Osteocyte (in vitro differentiated cells): ENCODE results near the gene PRKAR1B. TPM values are rescaled to one million over a fixed set of nuclear protein-coding genes. Genes with fewer than 3 reads are reported as not detected.

Source experiments
- DNase-seq: peaks from one replicate; pipeline ENCODE4 v3.0.0; 2021; ENCODE audit warnings: mixed read lengths; ENCODE audit not compliant: unreplicated experiment; ENCODE audit errors: extremely low spot score
- H3K27ac Mint-ChIP-seq: one replicate; pipeline ENCODE4 v1.8.0; 2021; ENCODE audit warnings: mild to moderate bottlenecking, mixed read lengths; ENCODE audit not compliant: unreplicated experiment
- H3K27me3 Mint-ChIP-seq: one replicate; pipeline ENCODE4 v1.8.0; 2021; ENCODE audit warnings: mixed read lengths; ENCODE audit not compliant: unreplicated experiment
- H3K36me3 Mint-ChIP-seq: one replicate; pipeline ENCODE4 v1.8.0; 2021; ENCODE audit warnings: mixed read lengths; ENCODE audit not compliant: unreplicated experiment
- H3K4me1 Mint-ChIP-seq: one replicate; pipeline ENCODE4 v1.8.0; 2021; ENCODE audit warnings: mixed read lengths; ENCODE audit not compliant: unreplicated experiment
- H3K4me3 Mint-ChIP-seq: one replicate; pipeline ENCODE4 v1.8.0; 2021; ENCODE audit warnings: mild to moderate bottlenecking, moderate library complexity, mixed read lengths; ENCODE audit not compliant: unreplicated experiment
- H3K9me3 Mint-ChIP-seq: one replicate; pipeline ENCODE4 v1.8.0; 2021; ENCODE audit warnings: mixed read lengths; ENCODE audit not compliant: unreplicated experiment
- total RNA-seq: library from RNA; stranded (reverse); gene quantifications from 2 replicates; pipeline ENCODE4 v1.2.1, GENCODE V29; 2021
- TF ChIP-seq, protein P1 (sequence below): fragments of 200-600 bp; sonication (generic); IDR thresholded peaks from 2 replicates; pipeline ENCODE4 v1.5.0; 2021; ENCODE audit warnings: antibody characterized with exemption, mild to moderate bottlenecking, moderate library complexity

The PRKAR1B gene
- total RNA-seq, 1 donor from 2014 or later, result 12.0 TPM

DNA sequence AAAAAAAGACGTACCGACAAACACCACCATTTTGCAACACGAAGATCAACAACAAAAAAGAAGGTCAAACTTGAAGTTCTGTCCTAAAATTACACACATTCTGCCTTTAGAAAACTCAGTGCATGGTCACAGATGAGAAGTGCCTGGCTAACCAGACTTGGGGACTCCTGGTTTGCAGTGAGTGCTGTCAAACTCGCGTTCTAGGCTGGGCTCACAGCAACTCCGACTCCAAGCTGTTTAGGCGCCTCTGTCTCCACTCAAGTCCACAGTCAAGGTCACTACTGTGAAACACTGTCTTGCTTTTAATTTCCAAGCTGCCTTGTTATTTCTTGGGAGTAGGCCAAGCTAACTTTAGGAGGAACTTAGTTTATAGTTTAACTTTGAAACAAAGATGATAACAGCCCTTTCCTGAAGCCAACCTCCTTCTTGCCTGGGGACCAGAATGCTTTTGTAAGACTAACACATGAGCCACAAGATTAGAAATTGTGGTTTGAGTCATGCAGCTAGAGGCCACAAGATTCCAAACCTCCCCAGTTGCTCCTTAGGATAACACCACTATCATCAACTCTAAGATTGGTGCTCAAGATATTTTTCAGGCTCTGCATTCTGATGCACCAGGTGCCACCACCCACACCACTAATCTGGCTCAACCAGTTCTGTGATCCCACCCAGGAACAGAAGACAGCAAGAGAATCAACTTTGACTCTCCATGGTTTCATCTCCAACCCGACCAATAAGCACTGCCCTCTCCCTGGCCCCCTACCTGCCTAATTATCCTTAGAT lies 1.7 kb downstream of the PRKAR1B start:
- Mint-ChIP-seq H3K9me3 (peaks cover 11% of the 10 kb centered on the region), H3K4me1 (peaks cover 16% of the 10 kb centered on the region), H3K4me3 (peak overlapping the region; percentile 65), H3K27me3 (no peaks in the 10 kb centered on the region), H3K36me3 (peaks cover 9% of the 10 kb centered on the region), H3K27ac (peak overlapping the region; percentile 31)
- no peak for DNase-seq
- TF ChIP-seq, protein P1, sequence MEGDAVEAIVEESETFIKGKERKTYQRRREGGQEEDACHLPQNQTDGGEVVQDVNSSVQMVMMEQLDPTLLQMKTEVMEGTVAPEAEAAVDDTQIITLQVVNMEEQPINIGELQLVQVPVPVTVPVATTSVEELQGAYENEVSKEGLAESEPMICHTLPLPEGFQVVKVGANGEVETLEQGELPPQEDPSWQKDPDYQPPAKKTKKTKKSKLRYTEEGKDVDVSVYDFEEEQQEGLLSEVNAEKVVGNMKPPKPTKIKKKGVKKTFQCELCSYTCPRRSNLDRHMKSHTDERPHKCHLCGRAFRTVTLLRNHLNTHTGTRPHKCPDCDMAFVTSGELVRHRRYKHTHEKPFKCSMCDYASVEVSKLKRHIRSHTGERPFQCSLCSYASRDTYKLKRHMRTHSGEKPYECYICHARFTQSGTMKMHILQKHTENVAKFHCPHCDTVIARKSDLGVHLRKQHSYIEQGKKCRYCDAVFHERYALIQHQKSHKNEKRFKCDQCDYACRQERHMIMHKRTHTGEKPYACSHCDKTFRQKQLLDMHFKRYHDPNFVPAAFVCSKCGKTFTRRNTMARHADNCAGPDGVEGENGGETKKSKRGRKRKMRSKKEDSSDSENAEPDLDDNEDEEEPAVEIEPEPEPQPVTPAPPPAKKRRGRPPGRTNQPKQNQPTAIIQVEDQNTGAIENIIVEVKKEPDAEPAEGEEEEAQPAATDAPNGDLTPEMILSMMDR, result no peak

DNA sequence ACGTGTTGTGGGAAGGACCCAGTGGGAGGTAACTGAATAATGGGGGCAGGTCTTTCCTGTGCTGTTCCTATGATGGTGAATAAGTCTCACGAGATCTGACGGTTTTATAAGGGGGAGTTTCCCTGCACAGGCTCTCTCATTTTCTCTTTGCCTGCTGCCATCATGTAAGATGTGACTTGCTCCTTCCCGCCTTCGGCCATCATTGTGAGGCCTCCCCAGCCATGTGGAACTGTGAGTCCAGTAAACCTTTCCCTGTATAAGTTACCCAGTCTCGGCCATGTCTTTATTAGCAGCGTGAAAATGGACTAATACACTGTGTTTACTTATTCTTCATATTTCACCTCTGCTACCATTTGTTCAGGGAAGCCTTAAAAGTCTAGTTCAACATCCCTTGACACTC lies 2.8 kb downstream of the PRKAR1B start:
- TF ChIP-seq, protein P1, result no peak
- Mint-ChIP-seq H3K4me3 (no peak overlapping the region), H3K4me1 (peaks cover 16% of the 10 kb centered on the region), H3K36me3 (peaks cover 9% of the 10 kb centered on the region), H3K27me3 (no peaks in the 10 kb centered on the region), H3K9me3 (peaks cover 11% of the 10 kb centered on the region), H3K27ac (no peak overlapping the region)
- no peak for DNase-seq

DNA sequence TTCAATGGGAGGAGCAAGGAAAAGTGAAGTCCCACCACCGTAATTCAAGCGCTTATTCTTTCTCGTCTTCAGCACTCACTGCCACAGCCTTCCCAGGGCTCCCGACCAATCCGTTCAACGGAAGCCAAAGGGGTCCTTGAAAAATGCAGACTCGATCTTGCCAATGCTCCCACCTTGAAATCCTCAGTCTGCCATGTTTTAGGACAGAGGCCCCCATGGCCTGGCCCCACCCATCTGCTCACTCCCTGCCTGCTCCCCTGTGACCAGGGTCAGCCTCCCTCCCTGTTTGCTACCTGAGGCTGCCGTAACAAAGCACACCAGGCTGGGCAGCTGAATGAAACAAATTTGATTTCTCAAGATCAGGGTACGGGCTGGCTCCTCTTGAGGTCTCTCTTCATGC lies 3.5 kb downstream of the PRKAR1B start:
- H3K4me3 Mint-ChIP-seq, result no peak overlapping the region
- peaks cover 14% of the 10 kb centered on the region for H3K9me3 Mint-ChIP-seq

DNA sequence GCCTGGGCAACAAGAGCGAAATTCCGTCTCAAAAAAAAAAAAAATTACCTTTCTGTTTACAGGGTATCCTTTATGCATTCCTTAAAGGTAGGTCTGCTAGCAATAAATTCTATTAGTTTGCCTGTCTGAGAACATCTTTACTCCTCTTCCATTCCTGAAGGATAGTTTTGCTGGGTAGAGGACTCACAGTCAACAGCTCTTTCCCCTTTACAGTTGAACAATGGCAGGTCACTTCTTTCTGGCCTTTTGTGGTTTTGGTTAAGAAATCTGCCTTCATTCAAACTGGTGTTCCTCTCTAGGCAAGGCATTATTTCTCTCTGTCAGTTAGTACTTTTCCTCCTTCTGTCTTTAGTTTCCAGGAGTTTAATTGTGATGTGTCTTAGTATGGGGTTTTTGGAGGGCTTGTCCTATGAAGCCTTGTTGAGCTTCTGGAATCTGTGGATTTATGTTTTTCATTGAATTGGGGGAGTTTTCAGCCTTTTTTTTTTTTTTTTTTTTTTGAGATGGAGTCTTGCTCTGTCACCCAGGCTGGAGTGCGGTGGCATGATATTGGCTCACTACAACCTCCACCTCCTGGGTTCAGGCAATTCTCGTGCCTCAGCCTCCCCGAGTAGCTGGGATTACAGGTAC lies 5.3 kb downstream of the PRKAR1B start:
- H3K9me3 Mint-ChIP-seq, result peaks cover 15% of the 10 kb centered on the region
- no peak for DNase-seq
- H3K27me3 Mint-ChIP-seq, result no peaks in the 10 kb centered on the region
- H3K27ac Mint-ChIP-seq, result no peak overlapping the region
- TF ChIP-seq, protein P1, result no peak
- H3K4me1 Mint-ChIP-seq, result peaks cover 7% of the 10 kb centered on the region
- peaks cover 9% of the 10 kb centered on the region for H3K36me3 Mint-ChIP-seq
- H3K4me3 Mint-ChIP-seq, result no peak overlapping the region

More for the DNA sequence above, 3.5 kb downstream of the PRKAR1B start:
- H3K27me3 Mint-ChIP-seq, result no peaks in the 10 kb centered on the region
- TF ChIP-seq, protein P1, result no peak
- peaks cover 16% of the 10 kb centered on the region for H3K4me1 Mint-ChIP-seq
- no peak overlapping the region for H3K27ac Mint-ChIP-seq
- H3K36me3 Mint-ChIP-seq, result peaks cover 9% of the 10 kb centered on the region
- no peak for DNase-seq

DNA sequence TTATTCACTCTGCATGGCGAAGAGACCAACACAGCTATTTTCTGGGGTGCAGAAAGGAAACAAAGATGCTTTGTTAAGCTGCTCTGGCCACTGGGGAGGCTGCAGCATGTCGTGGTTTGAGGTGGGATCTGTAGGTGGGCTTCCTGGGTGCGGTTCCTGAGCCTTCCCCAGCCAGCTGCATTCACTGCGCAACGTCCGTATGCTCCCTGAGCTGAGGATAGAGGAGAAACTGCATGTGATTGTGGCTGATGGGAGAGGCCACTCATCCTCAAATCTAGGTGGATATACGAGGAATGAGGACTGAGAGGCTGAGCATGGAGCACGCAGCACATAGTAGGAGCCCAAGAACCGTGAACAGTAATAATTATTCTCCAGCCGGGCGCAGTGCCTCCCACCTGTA lies 10.4 kb downstream of the PRKAR1B start:
- peaks cover 11% of the 10 kb centered on the region for H3K9me3 Mint-ChIP-seq
- H3K27ac Mint-ChIP-seq, result no peak overlapping the region
- H3K4me3 Mint-ChIP-seq, result no peak overlapping the region
- H3K27me3 Mint-ChIP-seq, result no peaks in the 10 kb centered on the region
- TF ChIP-seq, protein P1, result no peak
- peaks cover under 1% of the 10 kb centered on the region for H3K36me3 Mint-ChIP-seq
- DNase-seq, result no peak
- H3K4me1 Mint-ChIP-seq, result no peaks in the 10 kb centered on the region
